Caco-2 (cell line): ENCODE data around the gene SP100. TPM values are rescaled to one million over a fixed set of nuclear protein-coding genes. Genes with fewer than 3 reads are reported as not detected.
A peak's percentile ranks its signal among the peaks of the same experiment; 100 is the strongest.

Experiments
- BruUV-seq: library from RNA; stranded (reverse); fragments of 400-500 nt; replicated peaks from 2 replicates; lab custom pipeline; 2021; lab: Mats Ljungman, UMichigan
- CTCF ChIA-PET: fragments of 300-600 bp; sonication (Branson Sonifier 250); formaldehyde crosslinking; loops from one replicate; lab custom pipeline; 2022; ENCODE audit warnings: antibody characterized with exemption; lab: Charles Lee
- POLR2A ChIA-PET: fragments of 300-600 bp; sonication (Branson Sonifier 250); formaldehyde crosslinking; loops from one replicate; lab custom pipeline; 2022; ENCODE audit warnings: antibody characterized with exemption; lab: Charles Lee
- DNase-seq, 2 experiments: peaks; one replicate each; pipeline versions ENCODE4 v3.0.0 to v3.0.0-alpha.2; 2020 to 2022
- H3K27me3 ChIP-seq: replicated peaks from 2 replicates; pipeline ENCODE4 v1.6.0; 2011; ENCODE audit warnings: low read length; ENCODE audit not compliant: control insufficient read depth, insufficient read depth
- H3K36me3 ChIP-seq: 2 replicates; pipeline ENCODE4 v1.5.1; 2011; ENCODE audit warnings: low read length; ENCODE audit not compliant: control insufficient read depth, insufficient read depth
- H3K4me1 ChIP-seq: fragments of 250-450 bp; sonication (Bioruptor Pico); 2 replicates; pipeline ENCODE4 v1.5.1; 2020; ENCODE audit warnings: mild to moderate bottlenecking
- H3K4me3 ChIP-seq: 2 replicates; pipeline ENCODE4 v1.5.1; 2011; ENCODE audit warnings: low read depth, mild to moderate bottlenecking, control low read depth, low read length
- H3K9me3 ChIP-seq: fragments of 250-450 bp; sonication (Bioruptor Pico); 2 replicates; pipeline ENCODE4 v1.5.1; 2020; ENCODE audit warnings: mild to moderate bottlenecking, moderate library complexity
- H3K27ac Mint-ChIP-seq: one replicate; pipeline ENCODE4 v1.8.0; 2022; ENCODE audit warnings: mixed read lengths; ENCODE audit not compliant: unreplicated experiment
- H3K27me3 Mint-ChIP-seq: one replicate; pipeline ENCODE4 v1.8.0; 2022; ENCODE audit warnings: mixed read lengths; ENCODE audit not compliant: insufficient read depth, unreplicated experiment
- H3K36me3 Mint-ChIP-seq: one replicate; pipeline ENCODE4 v1.8.0; 2022; ENCODE audit warnings: mild to moderate bottlenecking, mixed read lengths; ENCODE audit not compliant: insufficient read depth, unreplicated experiment
- H3K4me1 Mint-ChIP-seq: one replicate; pipeline ENCODE4 v1.8.0; 2022; ENCODE audit warnings: low read depth, mixed read lengths; ENCODE audit not compliant: unreplicated experiment
- H3K4me3 Mint-ChIP-seq: one replicate; pipeline ENCODE4 v1.8.0; 2022; ENCODE audit warnings: mild to moderate bottlenecking, moderate library complexity, mixed read lengths; ENCODE audit not compliant: unreplicated experiment
- H3K9me3 Mint-ChIP-seq: one replicate; pipeline ENCODE4 v1.8.0; 2022; ENCODE audit warnings: mixed read lengths; ENCODE audit not compliant: unreplicated experiment
- CTCF ChIP-seq, 2 experiments: fragments of 200-600 bp in 1 of 2; IDR thresholded peaks; 1 replicate in 1 of 2; 2 replicates in 1 of 2; pipeline versions ENCODE4 v1.5.1 to v1.8.0; 2011 to 2022; ENCODE audit warnings: antibody characterized with exemption in 1 of 2, control low read depth in 1 of 2, inconsistent platforms in 1 of 2, low read depth in 1 of 2, low read length in 1 of 2, mild to moderate bottlenecking in 1 of 2, moderate library complexity in 1 of 2; ENCODE audit not compliant: insufficient read depth in 1 of 2, severe bottlenecking in 1 of 2, unreplicated experiment in 1 of 2
- intact Hi-C: fragments of 100-400 bp; cut with micrococcal nuclease; formaldehyde crosslinking; loops from one replicate; pipeline ENCODE4 v1.10.0; 2022; ENCODE audit not compliant: unreplicated experiment
- total RNA-seq: library from RNA; stranded (reverse); gene quantifications from 2 replicates; pipeline ENCODE4 v1.2.3, GENCODE V29; 2022

Gene SP100
- total RNA-seq, 1 experiment from 2014 or later = 7.8 TPM

DNA sequence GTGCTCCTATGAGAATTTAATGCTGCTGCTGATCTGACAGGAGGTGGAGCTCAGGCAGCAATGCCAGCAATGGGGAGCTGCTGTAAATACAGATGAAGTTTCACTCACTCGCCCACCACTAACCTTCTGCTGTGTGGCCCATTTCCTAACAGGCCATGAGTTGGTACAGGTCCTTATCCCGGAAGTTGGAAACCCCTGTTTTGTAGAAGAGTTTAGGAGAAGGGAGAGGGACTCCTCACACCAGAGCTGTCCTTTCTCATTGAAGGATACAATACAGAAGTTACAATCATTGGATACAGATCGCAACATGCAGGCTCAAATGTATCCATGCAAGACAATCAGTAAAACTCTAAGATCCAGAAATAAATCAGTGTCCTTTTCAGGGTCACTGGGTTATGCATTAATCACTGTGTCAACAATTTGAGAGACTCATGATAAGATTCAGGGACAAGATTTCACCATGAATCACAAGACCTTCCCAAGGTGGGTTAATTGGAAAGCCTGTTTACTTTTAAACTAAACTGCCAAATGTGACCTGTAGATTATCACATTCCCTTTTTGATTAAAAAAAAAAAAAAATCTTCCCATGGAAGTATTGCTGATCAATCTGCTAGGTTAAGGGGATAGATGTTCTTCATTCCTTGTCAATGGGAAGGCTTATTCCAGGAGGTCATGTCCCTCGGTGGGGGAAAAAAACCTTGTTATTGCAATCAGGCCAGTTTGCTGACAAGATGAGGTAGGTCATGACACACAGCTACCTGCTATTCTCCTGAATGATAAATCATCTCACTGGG lies 97.2 kb downstream of the SP100 start:
- Mint-ChIP-seq H3K4me1 (no peaks in the 10 kb centered on the region), H3K27ac (no peak overlapping the region), H3K36me3 (no peaks in the 10 kb centered on the region), H3K4me3 (peak overlapping the region; percentile 38), H3K27me3 (no peaks in the 10 kb centered on the region), H3K9me3 (no peaks in the 10 kb centered on the region)
- DNase-seq = peak in 1 of 2 experiments; percentile 6
- H3K4me1 ChIP-seq = peaks cover 11% of the 10 kb centered on the region
- TF ChIP-seq CTCF (IDR thresholded peaks at IDR 0.05; ENCODE audit: insufficient read depth in 1 of 2, low read depth in 1 of 2, low read length in 1 of 2, severe bottlenecking in 1 of 2, unreplicated experiment in 1 of 2) = no peak
- no peaks in the 10 kb centered on the region for H3K36me3 ChIP-seq
- no TSS peak for BruUV-seq
- no peaks in the 10 kb centered on the region for H3K9me3 ChIP-seq
- ChIA-PET CTCF (no interaction called here), POLR2A (no interaction called here)
- no peak overlapping the region for H3K4me3 ChIP-seq
- intact Hi-C loops = no loop called here
- no peaks in the 10 kb centered on the region for H3K27me3 ChIP-seq

- POLR2A ChIA-PET = no interaction called here
- Histone ChIP-seq H3K9me3 (0 out of 2 replicates have a peak, but pooled peaks cover 2% of the 10 kb centered on the region), H3K36me3 (no peaks in the 10 kb centered on the region), H3K27me3 (no peaks in the 10 kb centered on the region), H3K4me3 (no peak overlapping the region), H3K4me1 (no peaks in the 10 kb centered on the region)
- CTCF ChIA-PET = no interaction called here
- no peak overlapping the region for H3K27ac Mint-ChIP-seq
- H3K9me3 Mint-ChIP-seq = peaks cover 36% of the 10 kb centered on the region
- intact Hi-C loops = no loop called here
- DNase-seq = no peak
- H3K36me3 Mint-ChIP-seq = no peaks in the 10 kb centered on the region
- TF ChIP-seq CTCF (IDR thresholded peaks at IDR 0.05; ENCODE audit: insufficient read depth in 1 of 2, low read depth in 1 of 2, low read length in 1 of 2, severe bottlenecking in 1 of 2, unreplicated experiment in 1 of 2) = no peak
- no peak overlapping the region for H3K4me3 Mint-ChIP-seq
- no peaks in the 10 kb centered on the region for H3K27me3 Mint-ChIP-seq
- no TSS peak for BruUV-seq
- H3K4me1 Mint-ChIP-seq = no peaks in the 10 kb centered on the region
These were observed 104.3 kb downstream of the SP100 start for GRCh38 chr2:230520061-230520874.

DNA sequence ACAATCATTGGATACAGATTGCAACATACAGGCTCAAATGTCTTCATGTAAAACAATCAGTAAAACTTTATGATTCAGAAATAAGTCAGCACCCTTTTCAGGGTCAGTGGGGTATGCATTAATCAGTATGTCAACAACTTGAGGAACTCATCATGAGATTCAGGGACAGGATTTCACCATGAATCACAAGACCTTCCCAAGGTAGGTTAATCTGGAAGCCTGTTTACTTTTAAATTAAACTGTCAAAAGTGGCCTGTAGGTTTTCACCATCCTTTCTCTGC lies 104.8 kb downstream of the SP100 start:
- Mint-ChIP-seq H3K27ac (no peak overlapping the region), H3K9me3 (peaks cover 37% of the 10 kb centered on the region), H3K27me3 (no peaks in the 10 kb centered on the region), H3K36me3 (no peaks in the 10 kb centered on the region), H3K4me3 (no peak overlapping the region), H3K4me1 (no peaks in the 10 kb centered on the region)
- BruUV-seq = no TSS peak
- ChIA-PET CTCF (no interaction called here), POLR2A (no interaction called here)
- no peak overlapping the region for H3K4me3 ChIP-seq
- no peak for TF ChIP-seq CTCF (IDR thresholded peaks at IDR 0.05; ENCODE audit: insufficient read depth in 1 of 2, low read depth in 1 of 2, low read length in 1 of 2, severe bottlenecking in 1 of 2, unreplicated experiment in 1 of 2)
- H3K27me3 ChIP-seq = no peaks in the 10 kb centered on the region
- DNase-seq = no peak
- H3K36me3 ChIP-seq = no peaks in the 10 kb centered on the region
- 0 out of 2 replicates have a peak, but pooled peaks cover 2% of the 10 kb centered on the region for H3K9me3 ChIP-seq
- intact Hi-C loops = no loop called here
- no peaks in the 10 kb centered on the region for H3K4me1 ChIP-seq
